Right cardiac atrium (tissue), 5 donors: ENCODE measurements around the gene IL17REL. TPM values are rescaled to one million over a fixed set of nuclear protein-coding genes. Genes with fewer than 3 reads are reported as not detected.
A peak's percentile ranks its signal among the peaks of the same experiment; 100 is the strongest.

Source experiments
- ATAC-seq, 2 donors: fragments of 200-7000 bp; cut with Tn5 transposase; one replicate each; pipeline versions ENCODE4 v1.8.0 to v1.9.1; 2020; ENCODE audit warnings: moderate library complexity in 2 of 2, mild to moderate bottlenecking in 1 of 2
- DNase-seq, 3 donors: peaks; one replicate each; pipeline ENCODE4 v3.0.0-alpha.2; 2020
- H3K27ac ChIP-seq: one replicate; pipeline ENCODE4 v1.5.1; 2013; ENCODE audit warnings: mild to moderate bottlenecking, low read length, control low read depth, moderate library complexity
- H3K27me3 ChIP-seq: one replicate; pipeline ENCODE4 v1.6.1; 2013; ENCODE audit not compliant: control insufficient read depth, insufficient read depth
- H3K4me1 ChIP-seq: one replicate; pipeline ENCODE4 v1.6.1; 2013; ENCODE audit warnings: low read length; ENCODE audit not compliant: control insufficient read depth, insufficient read depth
- H3K4me3 ChIP-seq: one replicate; pipeline ENCODE4 v1.5.1; 2013; ENCODE audit warnings: low read length, control low read depth
- H3K9me3 ChIP-seq: one replicate; pipeline ENCODE4 v1.6.1; 2013; ENCODE audit warnings: low read length; ENCODE audit not compliant: control insufficient read depth
- WGBS: extraction: QIAGEN DNeasy Blood & Tissue Kit; methylation state at CpG from one replicate; pipeline ENCODE4 v1.1.7; 2013; 5-methylcytosine and 5-hydroxymethylcytosine counted together
- intact Hi-C, 4 donors: fragments of 100-400 bp; cut with DNase I; formaldehyde crosslinking; loops; one replicate each; pipeline versions ENCODE4 v1.11.0 to v1.14.0; 2022 to 2023
- polyA plus RNA-seq: library from polyadenylated mRNA; stranded (reverse); fragments of 200-250 nt; gene quantifications from one replicate; pipeline ENCODE4 v1.2.3, GENCODE V29; 2013
- total RNA-seq, 4 donors: library from RNA; stranded (reverse); fragmentation: NEBNext Ultra II Directional; extraction: Animal tissue kit (Norgen Biotek cat#: 25700); gene quantifications; one replicate each; pipeline ENCODE4 v1.2.1, GENCODE V29; 2021
- donor health status: healthy with polysubstance abuse.
- donor health status: DM: no; HTN: yes; CAD: no.
- donor health status: DM: no; HTN: no; CAD: no.
- donor health status: DM: no; HTN: yes; CAD: no; lungs with severe emphysema.
- donor health status: DM: yes; HTN: yes; CAD: no.

IL17REL gene
- total and polyA plus RNA-seq, 5 donors, result 0.06 TPM; not detected in 4

DNA sequence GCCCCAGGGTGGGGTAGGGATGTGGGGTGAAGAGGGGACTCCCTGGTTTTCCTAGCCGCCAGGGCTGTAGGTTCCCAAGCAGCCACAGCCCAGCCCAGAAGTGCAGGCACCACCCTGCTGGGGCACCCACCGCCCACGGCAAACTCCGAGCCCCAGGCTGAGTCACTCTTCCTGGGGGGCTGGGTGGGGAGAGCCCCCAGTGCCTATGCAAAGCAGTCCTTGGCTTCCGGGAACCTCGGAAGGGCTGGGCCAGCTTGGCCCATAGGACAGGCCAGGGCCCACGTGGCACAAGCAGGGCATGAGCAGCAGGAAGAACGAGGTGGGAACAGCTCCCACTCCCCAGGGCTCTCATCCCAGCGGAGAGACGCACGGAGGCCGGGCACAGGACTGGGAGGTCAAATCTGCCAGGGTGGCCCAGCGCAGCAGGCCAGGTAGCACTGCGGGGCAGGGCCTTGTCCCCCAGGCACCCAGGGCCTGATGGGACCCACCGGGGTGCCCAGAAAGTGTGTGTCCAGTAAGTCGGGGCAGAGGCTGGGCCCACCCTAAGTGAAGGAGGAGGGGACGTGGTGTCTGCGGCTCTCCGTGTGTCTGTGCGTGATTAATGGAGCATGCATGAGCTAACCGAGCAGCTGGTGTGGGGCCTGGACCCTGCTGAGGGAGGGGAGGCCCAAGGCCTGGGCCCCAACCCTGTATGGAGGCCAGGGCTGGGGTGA, 4.6 kb upstream of the IL17REL start:
- 76% methylated on average over 21 of the region's 21 CpGs for WGBS
- no peaks in the 10 kb centered on the region for H3K27me3 ChIP-seq
- intact Hi-C loops, result no loop called here
- ATAC-seq (peak in 1 of 2 donors; percentile 15), DNase-seq (no peak)
- no peak overlapping the region for H3K27ac ChIP-seq
- H3K4me3 ChIP-seq, result no peak overlapping the region
- H3K9me3 ChIP-seq, result no peaks in the 10 kb centered on the region
- H3K4me1 ChIP-seq, result no peaks in the 10 kb centered on the region

DNA sequence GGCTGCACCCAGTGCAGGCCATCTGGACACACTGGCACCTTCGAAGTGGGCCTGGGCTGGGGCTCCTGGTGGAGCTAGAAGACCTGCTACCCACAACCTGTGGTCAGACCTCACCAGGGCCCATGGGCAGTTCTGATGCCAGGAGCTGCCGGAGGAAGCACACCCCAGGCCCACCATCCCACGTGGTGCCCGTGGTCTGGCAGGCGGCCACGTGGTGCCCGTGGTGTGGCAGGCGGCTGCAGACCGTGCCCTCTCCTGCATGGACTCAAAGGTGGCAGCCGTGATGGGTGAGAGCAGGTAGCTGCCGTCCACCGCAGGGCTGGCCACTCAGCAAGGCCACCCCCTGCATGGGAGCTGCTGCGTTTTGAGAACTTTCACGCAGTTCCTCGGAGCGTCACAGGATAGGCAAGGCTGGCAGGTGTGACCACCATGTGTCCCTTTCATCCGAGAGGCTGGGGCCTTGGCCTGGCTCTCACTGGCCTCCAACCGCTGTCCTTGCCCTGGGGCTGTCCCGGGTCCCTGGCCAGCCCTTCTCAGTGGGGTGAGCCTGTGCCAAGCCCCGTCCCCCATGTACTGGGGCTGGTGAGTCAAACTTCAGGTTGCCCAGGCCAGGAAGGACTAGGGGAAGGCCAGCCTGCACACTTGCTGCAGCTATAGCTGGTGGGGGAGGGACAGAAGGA, 3.9 kb upstream of the IL17REL start:
- WGBS, result 85% methylated on average over 20 of the region's 20 CpGs
- Histone ChIP-seq H3K9me3 (no peaks in the 10 kb centered on the region), H3K4me1 (no peaks in the 10 kb centered on the region), H3K4me3 (no peak overlapping the region), H3K27me3 (no peaks in the 10 kb centered on the region), H3K27ac (no peak overlapping the region)
- ATAC-seq (peak in 1 of 2 donors; percentile 10), DNase-seq (no peak)
- intact Hi-C loops, result no loop called here

DNA sequence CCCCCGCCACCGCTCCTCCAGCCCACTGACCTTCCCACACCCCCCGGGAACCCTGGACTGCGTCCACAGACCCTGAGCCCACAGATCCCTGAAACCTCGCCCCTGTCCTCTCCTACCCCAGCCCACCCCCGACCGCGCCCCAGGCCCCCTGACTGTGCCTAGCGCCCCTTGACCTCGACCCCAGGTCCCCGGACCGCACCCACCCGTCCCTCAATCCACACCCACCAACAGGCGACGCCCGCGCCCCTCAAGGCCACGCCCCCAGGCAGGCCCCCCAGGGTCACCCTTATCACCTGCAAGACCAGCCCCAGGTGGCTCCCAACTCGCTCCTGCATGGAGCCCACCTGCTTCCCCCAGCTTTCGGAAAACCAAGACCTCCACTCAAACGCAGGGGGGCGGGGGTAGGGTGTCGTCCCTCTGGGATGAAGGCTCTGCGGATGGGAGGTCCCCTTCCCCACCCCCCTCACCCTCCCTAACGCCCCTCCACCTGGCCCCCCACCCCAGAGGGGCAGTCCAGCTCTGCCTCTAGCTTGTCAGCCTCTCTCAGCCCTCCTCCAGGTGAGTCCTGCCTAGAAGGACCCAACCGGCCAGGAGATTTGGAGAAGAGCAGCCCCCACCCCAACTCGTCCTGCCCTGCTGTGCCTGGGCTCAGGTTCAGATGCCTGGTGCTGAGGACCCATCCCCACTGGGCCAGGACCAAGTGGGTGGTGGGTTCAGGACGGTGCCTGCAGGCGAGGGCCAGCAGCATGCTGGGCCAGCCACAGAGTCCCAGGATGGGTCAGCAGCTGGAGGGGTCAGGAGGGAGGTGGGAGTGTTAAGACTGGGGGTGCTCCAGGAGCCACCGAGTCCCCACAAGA, 3.1 kb upstream of the IL17REL start:
- DNase-seq (peak in 2 of 3 donors; percentile 41 to 59), ATAC-seq (no peak)
- Histone ChIP-seq H3K27me3 (no peaks in the 10 kb centered on the region), H3K4me3 (no peak overlapping the region), H3K9me3 (no peaks in the 10 kb centered on the region), H3K4me1 (no peaks in the 10 kb centered on the region), H3K27ac (no peak overlapping the region)
- intact Hi-C loops, result no loop called here
- 39% methylated on average over 30 of the region's 30 CpGs for WGBS

DNA sequence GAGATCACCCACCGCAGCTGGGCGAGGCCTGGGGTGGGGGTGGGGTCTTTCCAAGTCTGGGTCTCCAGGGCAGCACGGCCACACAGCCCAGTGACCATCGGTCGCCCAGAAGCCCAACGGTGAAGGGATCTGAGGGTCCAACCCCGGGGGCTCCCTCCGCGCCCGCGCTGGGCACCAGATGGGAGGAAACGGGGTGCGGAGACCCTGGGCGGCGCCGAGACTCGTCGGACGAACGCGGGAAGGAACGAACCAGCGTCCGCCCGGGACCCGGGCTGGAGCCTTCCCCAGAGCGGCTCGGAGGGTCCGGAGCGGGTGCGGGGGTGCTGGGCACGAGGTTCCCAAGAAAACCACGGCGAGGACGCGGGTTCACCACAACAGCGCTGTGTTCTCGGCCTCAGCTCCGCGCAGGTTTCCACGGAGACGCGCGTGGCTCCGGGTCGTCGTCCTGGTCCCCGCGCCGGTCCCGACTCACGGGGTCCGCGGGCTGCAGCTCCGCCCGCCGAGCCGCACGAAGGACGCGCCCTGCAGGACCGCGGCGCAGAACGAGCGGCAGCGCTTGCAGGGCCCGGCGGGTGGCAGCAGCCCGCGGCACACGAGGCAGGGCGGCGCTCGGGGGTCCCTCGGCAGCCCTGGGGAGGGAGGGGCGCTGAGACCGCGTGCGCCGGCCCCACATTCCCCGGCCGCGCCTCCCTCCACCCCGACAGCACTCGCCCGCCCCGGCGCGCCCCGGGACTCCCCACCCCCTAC, 2.3 kb upstream of the IL17REL start:
- 2% methylated on average over 90 of the region's 91 CpGs for WGBS
- Histone ChIP-seq H3K4me3 (no peak overlapping the region), H3K27ac (no peak overlapping the region), H3K9me3 (no peaks in the 10 kb centered on the region), H3K4me1 (no peaks in the 10 kb centered on the region), H3K27me3 (no peaks in the 10 kb centered on the region)
- ATAC-seq, result no peak
- intact Hi-C loops, result no loop called here
- peak in 1 of 3 donors; percentile 43 for DNase-seq

DNA sequence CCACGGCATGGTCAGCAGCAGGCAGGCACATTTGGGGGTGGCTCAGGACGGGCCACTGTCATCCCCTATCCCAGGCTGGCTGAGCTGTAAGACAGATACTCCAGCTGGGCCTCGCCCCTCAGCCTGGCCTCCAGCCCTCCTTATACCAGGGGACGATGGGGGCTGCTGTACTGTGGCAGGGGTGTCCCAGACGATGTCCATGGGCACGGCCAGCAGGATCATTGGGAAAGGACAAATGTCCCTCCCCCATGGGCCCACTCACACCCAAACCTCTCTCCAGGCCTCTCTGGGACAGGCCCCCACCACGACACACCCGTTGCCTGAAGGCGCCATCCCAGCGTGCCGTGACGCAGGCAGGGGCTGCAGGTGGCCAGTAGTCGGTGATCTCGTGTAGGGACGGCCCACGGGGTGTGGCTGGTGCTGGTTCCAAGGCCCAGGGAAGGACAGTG, 1.5 kb upstream of the IL17REL start:
- H3K27me3 ChIP-seq, result no peaks in the 10 kb centered on the region
- H3K9me3 ChIP-seq, result no peaks in the 10 kb centered on the region
- H3K4me3 ChIP-seq, result no peak overlapping the region
- H3K4me1 ChIP-seq, result no peaks in the 10 kb centered on the region
- no peak for ATAC-seq
- H3K27ac ChIP-seq, result no peak overlapping the region
- 56% methylated on average over 16 of the region's 16 CpGs for WGBS
- intact Hi-C loops, result no loop called here
- DNase-seq, result peak in 1 of 3 donors; percentile 25

DNA sequence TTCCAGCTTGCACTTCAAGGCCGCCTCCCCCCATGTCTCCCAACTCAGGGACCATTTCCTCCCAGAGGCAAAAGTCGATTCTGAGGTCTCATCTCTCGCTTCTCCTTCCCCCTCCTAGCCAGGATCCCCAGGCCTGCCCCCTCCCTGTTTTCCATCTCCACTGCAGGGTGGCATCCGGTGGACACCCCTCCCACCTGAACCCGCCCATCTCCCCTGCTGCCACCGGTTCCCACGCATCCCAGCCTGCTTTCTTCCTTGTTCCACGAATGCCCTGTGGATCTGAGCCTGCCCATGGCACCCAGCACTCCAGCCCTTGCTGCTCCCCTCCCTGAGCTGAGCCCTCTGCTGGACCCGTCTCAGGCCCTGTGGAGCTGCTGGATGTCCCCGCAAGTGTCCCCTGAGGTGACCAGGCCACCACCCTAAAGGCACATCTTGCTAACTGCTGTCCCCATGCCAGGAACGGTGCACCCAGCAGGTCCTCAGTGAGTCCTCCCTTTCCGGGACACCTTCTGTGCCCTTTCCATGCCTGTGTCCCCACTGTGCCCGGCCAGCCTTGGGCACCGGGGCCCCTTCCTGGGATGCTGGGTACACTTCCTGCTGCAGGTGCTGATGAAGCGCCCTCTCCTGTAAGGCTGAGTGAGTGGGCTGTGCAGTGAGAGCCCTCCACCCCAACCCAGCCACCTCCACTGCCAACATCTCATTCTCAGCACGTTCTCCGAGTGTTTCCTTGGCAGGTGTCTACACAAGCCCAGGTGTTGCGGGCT, 936 bp downstream of the IL17REL start:
- intact Hi-C loops, result no loop called here
- no peak for ATAC-seq
- no peak overlapping the region for H3K4me3 ChIP-seq

DNA sequence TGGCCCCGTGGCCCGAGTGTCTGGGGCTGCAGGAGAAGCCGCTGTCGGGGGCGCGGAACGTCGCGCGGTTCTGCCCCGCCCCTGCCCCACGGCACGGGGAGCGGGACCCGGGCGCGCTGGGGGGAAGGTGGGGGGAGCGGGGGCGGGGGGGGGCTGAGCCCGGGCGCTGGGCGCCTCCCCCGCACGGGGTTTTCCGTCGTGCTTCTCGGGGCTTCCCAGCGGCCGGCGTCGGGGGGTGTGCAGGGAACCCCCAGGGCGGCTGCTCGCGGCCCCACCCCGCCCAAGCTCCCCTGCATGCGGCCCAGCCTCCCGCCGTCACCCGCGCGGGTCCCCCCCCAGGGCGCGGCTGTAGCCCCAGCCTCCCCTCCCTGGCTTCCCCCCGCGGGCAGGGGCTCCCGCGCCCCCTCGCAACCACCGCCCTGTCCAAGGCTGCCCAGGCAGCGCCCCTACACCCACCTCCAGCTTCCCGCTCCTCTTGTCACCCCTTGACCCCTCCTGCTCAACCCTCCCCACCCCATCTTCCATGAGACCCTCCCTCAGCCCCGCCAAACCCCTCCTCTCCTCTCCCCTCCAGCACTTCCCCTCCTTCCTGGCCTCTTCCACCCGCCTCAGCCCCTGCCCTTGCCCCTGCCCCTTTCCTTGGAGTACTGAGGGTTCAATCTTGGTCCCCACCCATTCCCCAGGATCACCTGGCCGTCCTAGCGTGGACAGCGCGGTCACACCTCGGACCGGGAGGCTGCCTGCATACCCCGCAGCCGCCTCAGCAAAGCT, 1.7 kb downstream of the IL17REL start:
- no peak for ATAC-seq
- Histone ChIP-seq H3K4me3 (no peak overlapping the region), H3K27me3 (no peaks in the 10 kb centered on the region), H3K9me3 (no peaks in the 10 kb centered on the region), H3K27ac (no peak overlapping the region), H3K4me1 (no peaks in the 10 kb centered on the region)
- DNase-seq, result peak in 1 of 3 donors; percentile 33
- 5% methylated on average over 60 of the region's 61 CpGs for WGBS
- intact Hi-C loops, result no loop called here

More for the DNA sequence above, 936 bp downstream of the IL17REL start:
- 47% methylated on average over 18 of the region's 18 CpGs for WGBS
- DNase-seq, result peak in 1 of 3 donors; percentile 20
- no peaks in the 10 kb centered on the region for H3K4me1 ChIP-seq
- no peaks in the 10 kb centered on the region for H3K9me3 ChIP-seq
- no peak overlapping the region for H3K27ac ChIP-seq
- no peaks in the 10 kb centered on the region for H3K27me3 ChIP-seq

DNA sequence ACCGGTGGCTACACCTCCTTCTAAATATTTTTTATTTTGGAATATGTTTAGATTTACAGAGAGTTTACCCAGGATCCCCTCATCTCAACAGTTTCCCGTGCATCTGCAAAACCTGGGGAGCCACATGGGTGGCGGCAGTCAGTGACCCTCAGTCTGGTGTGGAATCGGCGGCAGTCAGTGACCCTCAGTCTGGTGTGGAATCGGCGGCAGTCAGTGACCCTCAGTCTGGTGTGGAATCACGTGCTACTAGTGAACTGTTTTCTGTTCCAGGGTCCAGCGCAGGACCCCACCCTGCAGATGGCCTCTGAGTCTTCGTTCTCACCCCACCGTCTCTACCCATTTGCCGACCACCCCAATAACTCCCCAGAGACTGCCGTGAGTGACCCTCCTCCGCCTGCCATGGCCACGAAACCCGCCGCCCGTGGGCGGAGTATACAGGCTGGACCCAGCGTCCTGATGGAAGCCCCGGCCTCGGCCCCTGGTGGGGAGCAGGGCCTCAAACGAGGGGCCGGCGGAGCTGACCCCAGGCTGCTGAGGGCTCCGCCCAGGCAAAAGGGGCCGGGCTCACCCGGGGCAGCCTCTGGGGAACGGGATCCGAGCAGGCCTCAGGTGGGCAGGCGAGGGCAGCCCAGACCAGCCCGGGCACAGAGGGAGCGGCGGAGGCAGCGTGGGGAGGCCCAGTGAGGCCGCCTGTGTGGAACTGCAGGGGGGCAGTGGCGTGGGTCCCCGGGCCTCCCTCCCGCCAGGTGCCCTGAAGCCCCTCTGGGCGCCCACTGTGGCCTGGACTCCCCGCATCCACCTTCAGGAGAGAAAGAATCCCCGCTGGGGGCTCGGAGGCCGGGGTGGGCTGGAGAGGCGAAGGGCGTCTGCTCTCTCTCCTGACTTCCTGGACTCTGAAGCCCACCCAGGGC, 2.5 kb downstream of the IL17REL start:
- WGBS, result 69% methylated on average over 46 of the region's 46 CpGs
- no peaks in the 10 kb centered on the region for H3K27me3 ChIP-seq
- ATAC-seq, result no peak
- H3K9me3 ChIP-seq, result no peaks in the 10 kb centered on the region
- H3K4me3 ChIP-seq, result no peak overlapping the region
- DNase-seq, result peak in 1 of 3 donors; percentile 59
- H3K4me1 ChIP-seq, result no peaks in the 10 kb centered on the region
- H3K27ac ChIP-seq, result no peak overlapping the region
- intact Hi-C loops, result no loop called here

DNA sequence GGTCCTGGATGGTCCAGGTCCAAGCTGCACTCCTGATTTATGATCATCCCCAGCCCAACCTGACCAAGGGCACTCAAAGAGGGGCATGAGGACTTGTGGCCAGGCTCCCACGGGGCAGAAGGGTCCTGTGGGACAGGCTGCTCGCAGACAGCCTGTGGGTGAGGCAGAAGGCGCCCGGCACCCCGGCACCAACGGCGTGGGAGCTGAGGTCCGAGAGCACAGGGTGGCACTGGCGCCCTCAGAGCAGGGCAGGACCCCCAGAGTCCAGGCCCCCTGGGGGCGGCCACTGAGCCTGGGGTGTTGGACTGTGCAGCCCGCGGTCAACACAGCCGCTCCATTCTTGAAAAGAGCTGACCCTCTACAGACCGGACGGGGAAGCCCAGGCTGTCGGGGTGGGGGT, 3.3 kb downstream of the IL17REL start:
- ATAC-seq, result no peak
- Histone ChIP-seq H3K27me3 (no peaks in the 10 kb centered on the region), H3K4me1 (no peaks in the 10 kb centered on the region), H3K4me3 (no peak overlapping the region), H3K27ac (no peak overlapping the region), H3K9me3 (no peaks in the 10 kb centered on the region)
- intact Hi-C loops, result no loop called here
- peak in 1 of 3 donors; percentile 48 for DNase-seq
- WGBS, result 92% methylated on average over 16 of the region's 16 CpGs
